Osteoblast (primary cell): Measurements from ENCODE around the gene GDI1. TPM values are rescaled to one million over a fixed set of nuclear protein-coding genes. Genes with fewer than 3 reads are reported as not detected.

ENCODE experiments used
- DNase-seq: peaks from one replicate; pipeline ENCODE4 v3.0.0; 2011; ENCODE audit warnings: low spot score, mixed read lengths; ENCODE audit not compliant: insufficient read length; ENCODE audit errors: missing footprints
- H2AFZ ChIP-seq: 2 replicates; pipeline ENCODE4 v1.6.0; 2011; ENCODE audit warnings: mild to moderate bottlenecking, low read length
- H3K27ac ChIP-seq: 2 replicates; pipeline ENCODE4 v1.5.1; 2011; ENCODE audit warnings: mild to moderate bottlenecking, low read depth, low read length, moderate library complexity
- H3K27me3 ChIP-seq: 2 replicates; pipeline ENCODE4 v1.6.0; 2012; ENCODE audit warnings: mild to moderate bottlenecking, control low read depth, inconsistent platforms, low read length, moderate library complexity; ENCODE audit not compliant: insufficient read depth
- H3K36me3 ChIP-seq: 2 replicates; pipeline ENCODE4 v1.5.1; 2011; ENCODE audit warnings: mild to moderate bottlenecking, low read length, control low read depth, moderate library complexity; ENCODE audit not compliant: insufficient read depth
- H3K4me1 ChIP-seq: 2 replicates; pipeline ENCODE4 v1.5.1; 2011; ENCODE audit warnings: mild to moderate bottlenecking, low read length, control low read depth, moderate library complexity; ENCODE audit not compliant: insufficient read depth
- H3K4me2 ChIP-seq: 2 replicates; pipeline ENCODE4 v1.6.0; 2011; ENCODE audit warnings: mild to moderate bottlenecking, low read length; ENCODE audit not compliant: insufficient read depth
- H3K4me3 ChIP-seq: fragments of 200-600 bp; sonication (generic); 3 replicates; pipeline ENCODE4 v1.5.1; 2012; ENCODE audit warnings: mild to moderate bottlenecking, low read length, inconsistent platforms; ENCODE audit not compliant: insufficient read depth
- H3K79me2 ChIP-seq: 2 replicates; pipeline ENCODE4 v1.6.0; 2012; ENCODE audit warnings: mild to moderate bottlenecking, low read length, control low read depth, inconsistent platforms; ENCODE audit not compliant: insufficient read depth
- H3K9me3 ChIP-seq: 2 replicates; pipeline ENCODE4 v1.5.1; 2011; ENCODE audit warnings: low read depth, low read length, control low read depth
- H4K20me1 ChIP-seq: 2 replicates; pipeline ENCODE4 v1.6.0; 2012; ENCODE audit warnings: mild to moderate bottlenecking, low read length, control low read depth; ENCODE audit not compliant: insufficient read depth
- total RNA-seq: library from RNA; depleted of rRNA; stranded (reverse); fragments of >200 nt; gene quantifications from 2 replicates; pipeline ENCODE4 v1.2.3, GENCODE V29; 2012
- TF ChIP-seq, protein P1 (sequence below): IDR thresholded peaks from 2 replicates; pipeline ENCODE4 v1.5.1; 2011; ENCODE audit warnings: mild to moderate bottlenecking, low read depth, low read length, moderate library complexity; ENCODE audit errors: extremely low read depth

The GDI1 gene
- total RNA-seq, 1 donor, result 74.6 TPM

DNA sequence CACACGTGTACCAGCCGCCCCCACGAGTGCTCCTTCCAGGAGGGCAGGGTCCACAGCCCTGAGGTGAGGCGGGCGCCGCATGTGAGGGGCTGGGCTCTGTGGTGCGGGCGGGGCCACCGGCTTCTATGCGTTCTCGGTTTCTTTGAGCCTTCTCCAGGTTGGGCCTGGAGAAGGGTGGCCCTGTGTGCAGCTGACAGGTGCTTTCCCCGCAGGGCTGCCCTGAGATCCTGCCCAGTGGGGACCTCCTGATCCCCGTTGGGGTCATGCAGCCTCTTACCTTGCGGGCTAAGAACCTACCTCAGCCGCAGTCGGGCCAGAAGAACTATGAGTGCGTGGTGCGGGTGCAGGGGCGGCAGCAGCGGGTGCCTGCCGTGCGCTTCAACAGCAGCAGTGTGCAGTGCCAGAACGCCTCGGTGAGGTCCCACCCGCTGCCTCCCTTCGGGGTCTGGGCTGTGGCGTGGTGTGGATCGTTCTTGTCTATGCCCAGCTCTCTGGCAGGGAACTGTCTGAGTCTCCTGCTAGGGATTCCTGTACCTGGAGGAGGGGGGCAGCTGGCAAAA lies 27.9 kb downstream of the GDI1 start:
- no peaks in the 10 kb centered on the region for H3K9me3 ChIP-seq

GRCh38 chrX:154465601-154466000 lies 28.6 kb downstream of the GDI1 start:
- H3K4me3 ChIP-seq, result no peak overlapping the region
- H3K9me3 ChIP-seq, result no peaks in the 10 kb centered on the region
- H2AFZ ChIP-seq, result no peak overlapping the region
- peaks cover 31% of the 10 kb centered on the region for H4K20me1 ChIP-seq
- TF ChIP-seq, protein P1, sequence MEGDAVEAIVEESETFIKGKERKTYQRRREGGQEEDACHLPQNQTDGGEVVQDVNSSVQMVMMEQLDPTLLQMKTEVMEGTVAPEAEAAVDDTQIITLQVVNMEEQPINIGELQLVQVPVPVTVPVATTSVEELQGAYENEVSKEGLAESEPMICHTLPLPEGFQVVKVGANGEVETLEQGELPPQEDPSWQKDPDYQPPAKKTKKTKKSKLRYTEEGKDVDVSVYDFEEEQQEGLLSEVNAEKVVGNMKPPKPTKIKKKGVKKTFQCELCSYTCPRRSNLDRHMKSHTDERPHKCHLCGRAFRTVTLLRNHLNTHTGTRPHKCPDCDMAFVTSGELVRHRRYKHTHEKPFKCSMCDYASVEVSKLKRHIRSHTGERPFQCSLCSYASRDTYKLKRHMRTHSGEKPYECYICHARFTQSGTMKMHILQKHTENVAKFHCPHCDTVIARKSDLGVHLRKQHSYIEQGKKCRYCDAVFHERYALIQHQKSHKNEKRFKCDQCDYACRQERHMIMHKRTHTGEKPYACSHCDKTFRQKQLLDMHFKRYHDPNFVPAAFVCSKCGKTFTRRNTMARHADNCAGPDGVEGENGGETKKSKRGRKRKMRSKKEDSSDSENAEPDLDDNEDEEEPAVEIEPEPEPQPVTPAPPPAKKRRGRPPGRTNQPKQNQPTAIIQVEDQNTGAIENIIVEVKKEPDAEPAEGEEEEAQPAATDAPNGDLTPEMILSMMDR, result no peak
- peaks cover 32% of the 10 kb centered on the region for H3K36me3 ChIP-seq
- no peak for DNase-seq
- no peaks in the 10 kb centered on the region for H3K27me3 ChIP-seq
- peaks cover 33% of the 10 kb centered on the region for H3K79me2 ChIP-seq
- H3K4me1 ChIP-seq, result no peaks in the 10 kb centered on the region
- H3K4me2 ChIP-seq, result no peak overlapping the region
- no peak overlapping the region for H3K27ac ChIP-seq

More for the DNA sequence above, 27.9 kb downstream of the GDI1 start:
- H2AFZ ChIP-seq, result no peak overlapping the region
- TF ChIP-seq, protein P1, result no peak
- H3K4me2 ChIP-seq, result no peak overlapping the region
- peaks cover 30% of the 10 kb centered on the region for H3K36me3 ChIP-seq
- H3K4me3 ChIP-seq, result no peak overlapping the region
- H3K4me1 ChIP-seq, result no peaks in the 10 kb centered on the region
- peaks cover 41% of the 10 kb centered on the region for H3K79me2 ChIP-seq
- peaks cover 36% of the 10 kb centered on the region for H4K20me1 ChIP-seq
- no peak overlapping the region for H3K27ac ChIP-seq
- H3K27me3 ChIP-seq, result no peaks in the 10 kb centered on the region
- DNase-seq, result no peak

DNA sequence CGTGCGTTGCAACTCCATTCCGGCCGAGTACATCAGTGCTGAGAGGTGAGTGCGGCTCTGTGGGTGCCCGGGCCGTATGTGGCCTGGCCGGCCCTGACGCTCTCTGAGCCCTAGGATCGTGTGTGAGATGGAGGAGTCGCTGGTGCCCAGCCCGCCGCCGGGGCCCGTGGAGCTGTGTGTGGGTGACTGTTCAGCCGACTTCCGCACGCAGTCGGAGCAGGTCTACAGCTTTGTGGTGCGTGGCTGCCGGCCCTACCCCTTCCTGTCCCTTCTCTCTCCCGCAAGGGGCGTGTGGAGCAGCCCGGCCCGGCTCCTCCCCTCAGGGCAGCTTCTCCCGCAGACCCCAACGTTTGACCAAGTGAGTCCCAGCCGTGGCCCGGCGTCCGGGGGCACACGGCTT lies 29.1 kb downstream of the GDI1 start:
- TF ChIP-seq, protein P1, result no peak
- no peak overlapping the region for H2AFZ ChIP-seq
- H3K4me2 ChIP-seq, result no peak overlapping the region
- no peak overlapping the region for H3K27ac ChIP-seq
- H3K4me3 ChIP-seq, result no peak overlapping the region
- no peaks in the 10 kb centered on the region for H3K4me1 ChIP-seq
- H3K36me3 ChIP-seq, result peaks cover 30% of the 10 kb centered on the region
- peaks cover 29% of the 10 kb centered on the region for H3K79me2 ChIP-seq
- DNase-seq, result no peak
- H4K20me1 ChIP-seq, result peaks cover 27% of the 10 kb centered on the region
- no peaks in the 10 kb centered on the region for H3K9me3 ChIP-seq
- H3K27me3 ChIP-seq, result no peaks in the 10 kb centered on the region

GRCh38 chrX:154466907-154467306 lies 30.0 kb downstream of the GDI1 start:
- H3K4me1 ChIP-seq, result no peaks in the 10 kb centered on the region
- TF ChIP-seq, protein P1, result no peak
- peaks cover 24% of the 10 kb centered on the region for H3K36me3 ChIP-seq
- H4K20me1 ChIP-seq, result peaks cover 22% of the 10 kb centered on the region
- H3K27ac ChIP-seq, result no peak overlapping the region
- H2AFZ ChIP-seq, result no peak overlapping the region
- DNase-seq, result no peak
- H3K4me3 ChIP-seq, result no peak overlapping the region
- no peaks in the 10 kb centered on the region for H3K9me3 ChIP-seq
- H3K4me2 ChIP-seq, result no peak overlapping the region
- H3K27me3 ChIP-seq, result no peaks in the 10 kb centered on the region
- H3K79me2 ChIP-seq, result peaks cover 20% of the 10 kb centered on the region
